ENCODE results near the gene ZBTB11.

- TF ChIP-seq CTCF (IDR thresholded peaks at IDR 0.05; ENCODE audit: extremely low read depth in 1 of 2, insufficient read depth in 1 of 2, low read depth in 1 of 2, low read length in 2 of 2) (no peak), POLR2AphosphoS5 (IDR thresholded peaks at IDR 0.05; ENCODE audit: insufficient read depth, low read depth, low read length) (no peak)
Measured at GRCh38 chr3:101685870-101686307, 9.0 kb upstream of the ZBTB11 start.

Measured in endothelial cell of umbilical vein (primary cell).